Naive thymus-derived CD4-positive, alpha-beta T cell (primary cell): ENCODE data around the gene KCNIP1. TPM values are rescaled to one million over a fixed set of nuclear protein-coding genes. Genes with fewer than 3 reads are reported as not detected.

ENCODE experiments used
- ATAC-seq: fragments of 150-1000 bp; cut with Tn5 transposase; 2 replicates; pipeline ENCODE4 v1.10.0; 2021; ENCODE audit warnings: mild to moderate bottlenecking, moderate library complexity
- CTCF ChIA-PET: fragments of 350-600 bp; sonication (Branson Sonifier 250); formaldehyde crosslinking; loops from one replicate; lab custom pipeline; 2021; ENCODE audit warnings: antibody characterized with exemption; lab: Charles Lee
- POLR2A ChIA-PET: fragments of 350-600 bp; sonication (Branson Sonifier 250); formaldehyde crosslinking; loops from one replicate; lab custom pipeline; 2021; ENCODE audit warnings: antibody characterized with exemption, inconsistent platforms; lab: Charles Lee
- DNase-seq, 9 donors: peaks; one replicate each; pipeline versions ENCODE4 v3.0.0 to v3.0.0-alpha.2; 2020 to 2022; ENCODE audit warnings: mixed read lengths in 1 of 9
- H3K27ac ChIP-seq: one replicate; pipeline ENCODE4 v1.7.0; 2013; ENCODE audit warnings: mild to moderate bottlenecking, low read depth, low read length, moderate library complexity
- H3K27me3 ChIP-seq, 2 donors: one replicate each; pipeline ENCODE4 v1.7.0; 2013; ENCODE audit warnings: low read length in 2 of 2, mild to moderate bottlenecking in 2 of 2, moderate library complexity in 2 of 2; ENCODE audit not compliant: control insufficient read depth in 2 of 2, insufficient read depth in 2 of 2
- H3K36me3 ChIP-seq, 3 experiments: 1 replicate in 2 of 3; 2 replicates in 1 of 3; pipeline ENCODE4 v1.7.0; 2013; ENCODE audit warnings: low read length in 3 of 3, mild to moderate bottlenecking in 3 of 3, moderate library complexity in 1 of 3; ENCODE audit not compliant: insufficient read depth in 3 of 3, control insufficient read depth in 2 of 3
- H3K4me1 ChIP-seq, 2 donors: one replicate each; pipeline ENCODE4 v1.7.0; 2013; ENCODE audit warnings: low read length in 2 of 2, mild to moderate bottlenecking in 2 of 2, moderate library complexity in 1 of 2; ENCODE audit not compliant: control insufficient read depth in 2 of 2, insufficient read depth in 2 of 2
- H3K4me3 ChIP-seq: 2 replicates; pipeline ENCODE4 v1.7.0; 2013; ENCODE audit warnings: mild to moderate bottlenecking, low read length
- H3K9me3 ChIP-seq, 3 experiments: 1 replicate in 2 of 3; 2 replicates in 1 of 3; pipeline ENCODE4 v1.7.0; 2013; ENCODE audit warnings: low read length in 3 of 3; ENCODE audit not compliant: control insufficient read depth in 2 of 3
- H3K27ac Mint-ChIP-seq, 9 donors: one replicate each; pipeline ENCODE4 v1.8.0; 2020 to 2022; ENCODE audit warnings: mixed read lengths in 9 of 9, mild to moderate bottlenecking in 8 of 9, moderate library complexity in 5 of 9, inconsistent platforms in 2 of 9
- H3K27me3 Mint-ChIP-seq, 5 donors: one replicate each; pipeline ENCODE4 v1.8.0; 2021 to 2022; ENCODE audit warnings: mixed read lengths in 5 of 5, mild to moderate bottlenecking in 1 of 5
- H3K36me3 Mint-ChIP-seq, 5 donors: one replicate each; pipeline ENCODE4 v1.8.0; 2020 to 2022; ENCODE audit warnings: mixed read lengths in 5 of 5, mild to moderate bottlenecking in 3 of 5, inconsistent platforms in 1 of 5
- H3K4me1 Mint-ChIP-seq, 7 donors: one replicate each; pipeline ENCODE4 v1.8.0; 2020 to 2022; ENCODE audit warnings: mixed read lengths in 7 of 7, mild to moderate bottlenecking in 3 of 7, inconsistent platforms in 1 of 7
- H3K4me3 Mint-ChIP-seq, 10 donors: one replicate each; pipeline ENCODE4 v1.8.0; 2020 to 2022; ENCODE audit warnings: mild to moderate bottlenecking in 10 of 10, mixed read lengths in 10 of 10, moderate library complexity in 6 of 10, inconsistent platforms in 2 of 10
- H3K9me3 Mint-ChIP-seq, 11 donors: one replicate each; pipeline ENCODE4 v1.8.0; 2020 to 2022; ENCODE audit warnings: mixed read lengths in 11 of 11, mild to moderate bottlenecking in 4 of 11, inconsistent platforms in 1 of 11, moderate library complexity in 1 of 11
- intact Hi-C, 2 donors: fragments of 100-400 bp; cut with micrococcal nuclease; formaldehyde crosslinking; loops; one replicate each; pipeline ENCODE4 v1.15.1; 2023
- polyA plus RNA-seq, 2 donors: library from polyadenylated mRNA; unstranded; fragments of 300-500 nt; fragmentation: Illumina TruSeq; gene quantifications; one replicate each; pipeline ENCODE4 v1.2.3, GENCODE V29; 2021
- total RNA-seq, 6 experiments: library from RNA in 5 of 6; stranded (reverse) in 5 of 6; gene quantifications; 1 replicate in 5 of 6; 2 replicates in 1 of 6; pipeline ENCODE4 v1.2.3 and lab custom pipeline; 2021 to 2026

KCNIP1 gene
- total and polyA plus RNA-seq, 7 experiments from 2014 or later, result not detected

- Mint-ChIP-seq H3K27ac (no peak overlapping the region), H3K4me3 (no peak overlapping the region), H3K27me3 (peaks cover 0 to 21% (median 14%) of the 10 kb centered on the region in 5 donors), H3K4me1 (peaks cover 0 to 2% (median 0%) of the 10 kb centered on the region in 7 donors), H3K9me3 (no peaks in the 10 kb centered on the region), H3K36me3 (no peaks in the 10 kb centered on the region)
- intact Hi-C loops, result no loop called here
- Histone ChIP-seq H3K9me3 (no peaks in the 10 kb centered on the region), H3K27ac (no peak overlapping the region), H3K4me3 (no peak overlapping the region), H3K27me3 (no peaks in the 10 kb centered on the region), H3K36me3 (no peaks in the 10 kb centered on the region), H3K4me1 (no peaks in the 10 kb centered on the region)
- ATAC-seq (no peak), DNase-seq (no peak)
- ChIA-PET POLR2A (no interaction called here), CTCF (no interaction called here)
Observed at GRCh38 chr5:170482511-170482910, 21.3 kb upstream of the KCNIP1 start.

- no peak overlapping the region for H3K4me3 Mint-ChIP-seq
- H3K9me3 Mint-ChIP-seq, result no peaks in the 10 kb centered on the region
Observed at GRCh38 chr5:170483701-170484458, 19.9 kb upstream of the KCNIP1 start.

GRCh38 chr5:170484459-170484831, 19.4 kb upstream of the KCNIP1 start:
- H3K4me3 ChIP-seq, result no peak overlapping the region
- H3K4me1 ChIP-seq, result no peaks in the 10 kb centered on the region
- ATAC-seq (no peak), DNase-seq (no peak)
- H3K36me3 ChIP-seq, result no peaks in the 10 kb centered on the region
- no peak overlapping the region for H3K27ac ChIP-seq
- no peaks in the 10 kb centered on the region for H3K27me3 ChIP-seq
- intact Hi-C loops, result no loop called here
- Mint-ChIP-seq H3K27ac (peak overlapping the region in 1 of 9 donors; percentile 29), H3K36me3 (no peaks in the 10 kb centered on the region), H3K27me3 (peaks cover 0 to 21% (median 12%) of the 10 kb centered on the region in 5 donors), H3K4me1 (peaks cover 0 to 2% (median 0%) of the 10 kb centered on the region in 7 donors), H3K9me3 (no peaks in the 10 kb centered on the region), H3K4me3 (no peak overlapping the region)
- H3K9me3 ChIP-seq, result no peaks in the 10 kb centered on the region
- ChIA-PET CTCF (no interaction called here), POLR2A (no interaction called here)

More at GRCh38 chr5:170483701-170484458, 19.9 kb upstream of the KCNIP1 start:
- Histone ChIP-seq H3K4me3 (no peak overlapping the region), H3K27ac (no peak overlapping the region), H3K9me3 (no peaks in the 10 kb centered on the region), H3K36me3 (no peaks in the 10 kb centered on the region), H3K27me3 (no peaks in the 10 kb centered on the region), H3K4me1 (no peaks in the 10 kb centered on the region)
- peaks cover 0 to 2% (median 0%) of the 10 kb centered on the region in 7 donors for H3K4me1 Mint-ChIP-seq
- ATAC-seq (peak; percentile 27), DNase-seq (no peak)
- ChIA-PET POLR2A (no interaction called here), CTCF (no interaction called here)
- H3K27ac Mint-ChIP-seq, result no peak overlapping the region
- intact Hi-C loops, result no loop called here
- H3K36me3 Mint-ChIP-seq, result no peaks in the 10 kb centered on the region
- peaks cover 0 to 21% (median 13%) of the 10 kb centered on the region in 5 donors for H3K27me3 Mint-ChIP-seq

DNA sequence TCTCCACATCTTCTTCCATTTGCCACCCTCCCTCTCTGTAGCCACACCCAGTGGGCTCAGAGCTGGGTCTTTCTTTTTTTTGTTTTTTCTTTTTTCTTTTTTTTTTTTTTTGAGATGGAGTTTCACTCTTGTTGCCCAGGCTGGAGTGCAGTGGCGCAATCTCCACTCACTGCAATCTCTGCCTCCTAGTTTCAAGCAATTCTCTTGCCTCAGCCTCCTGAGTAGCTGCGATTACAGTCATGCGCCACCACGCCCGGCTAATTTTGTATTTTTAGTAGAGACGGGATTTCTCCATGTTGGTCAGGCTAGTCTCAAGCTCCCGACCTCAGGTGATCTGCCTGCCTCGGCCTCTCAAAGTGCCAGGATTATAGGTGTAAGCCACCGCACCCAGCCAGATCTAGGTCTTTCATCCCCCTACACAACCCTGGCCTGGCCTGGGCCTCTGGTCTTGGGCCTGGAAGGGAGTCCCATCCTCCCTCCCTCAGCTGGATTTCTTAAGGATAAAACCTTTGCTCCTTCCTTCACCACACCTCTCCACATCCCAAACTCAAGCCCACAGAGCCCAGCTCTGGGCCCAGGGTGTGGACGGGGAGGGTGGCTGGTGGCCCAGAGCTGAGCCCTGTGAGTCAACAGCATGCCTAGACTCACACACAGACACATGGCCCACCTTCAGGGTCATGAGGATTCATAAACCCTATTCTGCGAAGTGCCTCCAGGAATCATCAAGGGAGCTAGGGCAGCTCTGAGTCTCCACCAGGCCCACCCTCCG, 18.8 kb upstream of the KCNIP1 start:
- H3K36me3 Mint-ChIP-seq, result no peaks in the 10 kb centered on the region
- Histone ChIP-seq H3K4me3 (no peak overlapping the region), H3K27ac (no peak overlapping the region), H3K4me1 (no peaks in the 10 kb centered on the region), H3K9me3 (no peaks in the 10 kb centered on the region), H3K36me3 (no peaks in the 10 kb centered on the region), H3K27me3 (no peaks in the 10 kb centered on the region)
- peaks cover 0 to 21% (median 12%) of the 10 kb centered on the region in 5 donors for H3K27me3 Mint-ChIP-seq
- no peaks in the 10 kb centered on the region for H3K9me3 Mint-ChIP-seq
- ATAC-seq (peak; percentile 52), DNase-seq (no peak)
- peaks cover 0 to 2% (median 0%) of the 10 kb centered on the region in 7 donors for H3K4me1 Mint-ChIP-seq
- CTCF ChIA-PET, result no interaction called here
- no peak overlapping the region for H3K4me3 Mint-ChIP-seq
- H3K27ac Mint-ChIP-seq, result peak overlapping the region in 1 of 9 donors; percentile 29
- intact Hi-C loops, result no loop called here
- POLR2A ChIA-PET, result no interaction called here

DNA sequence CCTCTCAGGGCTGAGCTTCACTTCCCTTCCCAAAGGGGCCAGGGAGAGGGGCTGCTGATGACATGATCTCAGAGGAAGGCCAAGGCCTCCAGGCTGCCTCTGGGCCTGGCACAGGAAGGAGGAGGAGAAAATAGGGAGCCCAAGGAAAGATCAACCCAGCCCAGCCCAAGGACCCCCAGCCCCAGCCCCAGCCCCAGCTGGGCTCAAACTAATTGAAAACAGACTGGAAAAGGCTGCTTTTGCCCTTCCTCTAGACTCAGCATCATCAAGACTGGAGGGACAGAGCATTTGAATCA, 18.3 kb upstream of the KCNIP1 start:
- DNase-seq, result no peak

GRCh38 chr5:170486371-170486770, 17.4 kb upstream of the KCNIP1 start:
- ATAC-seq (no peak), DNase-seq (no peak)
- Mint-ChIP-seq H3K4me3 (no peak overlapping the region), H3K4me1 (peaks cover 0 to 2% (median 0%) of the 10 kb centered on the region in 7 donors), H3K9me3 (no peaks in the 10 kb centered on the region), H3K27me3 (peaks cover 0 to 21% (median 11%) of the 10 kb centered on the region in 5 donors), H3K36me3 (no peaks in the 10 kb centered on the region), H3K27ac (no peak overlapping the region)
- Histone ChIP-seq H3K9me3 (no peaks in the 10 kb centered on the region), H3K27me3 (no peaks in the 10 kb centered on the region), H3K36me3 (no peaks in the 10 kb centered on the region), H3K4me3 (no peak overlapping the region), H3K4me1 (no peaks in the 10 kb centered on the region), H3K27ac (no peak overlapping the region)
- intact Hi-C loops, result no loop called here
- ChIA-PET CTCF (no interaction called here), POLR2A (no interaction called here)

More for the DNA sequence above, 18.3 kb upstream of the KCNIP1 start:
- Histone ChIP-seq H3K27ac (no peak overlapping the region), H3K9me3 (no peaks in the 10 kb centered on the region), H3K27me3 (no peaks in the 10 kb centered on the region), H3K4me3 (no peak overlapping the region), H3K4me1 (no peaks in the 10 kb centered on the region), H3K36me3 (no peaks in the 10 kb centered on the region)
- Mint-ChIP-seq H3K36me3 (no peaks in the 10 kb centered on the region), H3K4me1 (peaks cover 0 to 2% (median 0%) of the 10 kb centered on the region in 7 donors), H3K27ac (no peak overlapping the region), H3K27me3 (peaks cover 0 to 21% (median 12%) of the 10 kb centered on the region in 5 donors), H3K4me3 (no peak overlapping the region), H3K9me3 (no peaks in the 10 kb centered on the region)
- ChIA-PET CTCF (no interaction called here), POLR2A (no interaction called here)
- ATAC-seq, result no peak
- intact Hi-C loops, result no loop called here
